ENCODE results near the gene POPDC2.

- TF ChIP-seq CTCF (IDR thresholded peaks at IDR 0.05; ENCODE audit: low read length) = no peak
- TF ChIP-seq EZH2 (IDR thresholded peaks at IDR 0.05; ENCODE audit: borderline replicate concordance, low read length) = no peak
Measured at GRCh38 chr3:119626196-119626595, 34.2 kb downstream of the POPDC2 start.

Data from OCI-LY1 (cell line).